Stimulated activated CD8-positive, alpha-beta memory T cell treated with anti-CD3 and anti-CD28 coated beads, Interleukin-4, amount 100 ng/mL, for 48 hours (primary cell): ENCODE measurements around the gene NUP54.

ENCODE experiments used
- DNase-seq: peaks from one replicate; pipeline ENCODE4 v3.0.0-alpha.2; 2020

The NUP54 gene

DNA sequence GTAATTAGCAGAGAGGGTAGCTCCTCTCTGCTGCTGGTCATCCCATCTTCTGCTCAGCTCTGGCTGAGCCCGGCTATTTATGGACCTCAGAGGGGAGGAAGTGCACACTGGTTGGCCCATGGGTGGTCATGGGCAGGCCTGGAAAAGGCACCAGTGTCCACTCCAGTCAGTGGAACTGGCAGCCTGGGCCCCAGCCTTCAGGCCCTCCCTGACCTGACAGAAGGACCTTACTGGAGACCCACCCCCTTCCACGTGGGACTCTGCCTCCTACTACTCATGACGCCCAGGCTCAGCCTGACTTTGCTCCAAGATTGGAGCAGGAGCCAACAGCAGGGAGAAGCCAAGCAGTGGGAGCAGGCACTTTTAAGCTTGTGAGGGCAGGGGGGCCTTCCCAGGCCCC, 81.7 kb downstream of the NUP54 start:
- no peak for DNase-seq
